H1 (cell line): ENCODE measurements around the gene NHSL2. TPM values are rescaled to one million over a fixed set of nuclear protein-coding genes. Genes with fewer than 3 reads are reported as not detected.

Experiments
- CREB1 ChIP-seq: IDR thresholded peaks from 2 replicates; pipeline ENCODE4 v1.6.1; 2012; ENCODE audit warnings: inconsistent platforms
- PHF8 ChIP-seq: fragments of 200-600 bp; sonication (generic); conservative IDR thresholded peaks from 2 replicates; pipeline ENCODE4 v1.7.1; 2012; ENCODE audit warnings: low read depth, mild to moderate bottlenecking, inconsistent platforms, low read length, moderate library complexity
- SIRT6 ChIP-seq: IDR thresholded peaks from one replicate; pipeline ENCODE4 v1.7.1; 2012; ENCODE audit warnings: low read length, inconsistent platforms
- SRF ChIP-seq: IDR thresholded peaks from 2 replicates; pipeline ENCODE4 v1.6.1; 2011; ENCODE audit warnings: mild to moderate bottlenecking, low read depth, low read length, moderate library complexity
- polyA plus RNA-seq, 7 experiments: library from polyadenylated mRNA; depleted of rRNA in 3 of 7; stranded (reverse) in 5 of 7; unstranded in 2 of 7; fragments of >200 nt in 5 of 7; fragments of 200-250 nt in 2 of 7; gene quantifications; 1 replicate in 5 of 7; 2 replicates in 1 of 7; 4 replicates in 1 of 7; pipeline versions ENCODE4 v1.2.1 to v1.2.3, GENCODE V29; 2011 to 2013; ENCODE audit warnings: missing spikeins in 2 of 7, mixed read lengths in 2 of 7
- total RNA-seq: library from RNA; stranded (reverse); fragmentation: NEBNext Ultra II Directional; extraction: Animal tissue kit (Norgen Biotek cat#: 25700); gene quantifications from 2 replicates; pipeline ENCODE4 v1.2.1, GENCODE V29; 2021

The NHSL2 gene
- total and polyA plus RNA-seq, 2 of the 8 experiments (the other 6 are each of a cell fraction or from before 2014, with no cell fraction given), result 3.7 to 7.2 TPM

GRCh38 chrX:72071213-72071612, 160.6 kb downstream of the NHSL2 start (continued):
- TF ChIP-seq SRF (no peak), SIRT6 (no peak), PHF8 (no peak), CREB1 (no peak)
